NCI-H345 treated with DMSO at 0.1 percent for 48 hours (cell line): ENCODE data around the gene USP28.
"Not testable (repeated sequence)": the region's sequence is repeated elsewhere in the genome, so short reads cannot be mapped to it uniquely, and the experiment has no call there.

Experiments used
- DNase-seq: peaks from one replicate; lab custom pipeline; 2025; ENCODE audit not compliant: unreplicated experiment; lab: John Stamatoyannopoulos, UW

The USP28 gene

GRCh38 chr11:113838005-113838404 is 37.4 kb downstream of the USP28 start:
- DNase-seq, result no peak

- DNase-seq, result no peak
These were observed 40.1 kb downstream of the USP28 start for GRCh38 chr11:113835306-113835705.

- DNase-seq, result no peak
These were observed 42.2 kb downstream of the USP28 start for GRCh38 chr11:113833151-113833550.

GRCh38 chr11:113831314-113831713 is 44.1 kb downstream of the USP28 start:
- DNase-seq, result no peak

GRCh38 chr11:113829751-113830150 is 45.6 kb downstream of the USP28 start:
- DNase-seq, result no peak

GRCh38 chr11:113828191-113828590 is 47.2 kb downstream of the USP28 start:
- no peak for DNase-seq

- DNase-seq, result no peak
These were observed 47.9 kb downstream of the USP28 start for GRCh38 chr11:113827477-113827876.

- no peak for DNase-seq
These were observed 56.9 kb downstream of the USP28 start for GRCh38 chr11:113818426-113818825.

GRCh38 chr11:113817626-113818025 is 57.7 kb downstream of the USP28 start:
- no peak for DNase-seq

- DNase-seq, result no peak
These were observed 58.2 kb downstream of the USP28 start for GRCh38 chr11:113817162-113817561.

- no peak for DNase-seq
These were observed 61.2 kb downstream of the USP28 start for GRCh38 chr11:113814181-113814580.

- no peak for DNase-seq
These were observed 66.4 kb downstream of the USP28 start for GRCh38 chr11:113808931-113809330.

GRCh38 chr11:113806406-113806805 is 69.0 kb downstream of the USP28 start:
- no peak for DNase-seq

GRCh38 chr11:113805640-113806039 is 69.7 kb downstream of the USP28 start:
- DNase-seq, result no peak

- no peak for DNase-seq
These were observed 72.8 kb downstream of the USP28 start for GRCh38 chr11:113802621-113803020.

GRCh38 chr11:113796663-113797259 is 78.6 kb downstream of the USP28 start:
- DNase-seq, result peak; percentile 6

GRCh38 chr11:113789675-113790320 is 85.6 kb downstream of the USP28 start:
- no peak for DNase-seq

- DNase-seq, result not testable (repeated sequence)
These were observed 86.4 kb downstream of the USP28 start for GRCh38 chr11:113789016-113789415.

GRCh38 chr11:113782134-113782533 is 93.2 kb downstream of the USP28 start:
- DNase-seq, result no peak

- no peak for DNase-seq
These were observed 93.7 kb downstream of the USP28 start for GRCh38 chr11:113781682-113782081.

- DNase-seq, result no peak
These were observed 95.9 kb downstream of the USP28 start, which contains the start of gene CLDN25 for GRCh38 chr11:113779496-113779895. TSS of gene CLDN25 (plus strand) at chr11:113779796. CDS start at chr11:113779796, 0 bp downstream.

- DNase-seq, result no peak
These were observed 97.1 kb downstream of the USP28 start for GRCh38 chr11:113778111-113778910.
